Right cardiac atrium (tissue), 5 donors: Measurements from ENCODE around the gene ZNF74. TPM values are rescaled to one million over a fixed set of nuclear protein-coding genes. Genes with fewer than 3 reads are reported as not detected.
"Not testable (repeated sequence)": the region's sequence is repeated elsewhere in the genome, so short reads cannot be mapped to it uniquely, and the experiment has no call there.

Experiments
- ATAC-seq, 2 donors: fragments of 200-7000 bp; cut with Tn5 transposase; one replicate each; pipeline versions ENCODE4 v1.8.0 to v1.9.1; 2020; ENCODE audit warnings: moderate library complexity in 2 of 2, mild to moderate bottlenecking in 1 of 2
- DNase-seq, 3 donors: peaks; one replicate each; pipeline ENCODE4 v3.0.0-alpha.2; 2020
- H3K27ac ChIP-seq: one replicate; pipeline ENCODE4 v1.5.1; 2013; ENCODE audit warnings: mild to moderate bottlenecking, low read length, control low read depth, moderate library complexity
- H3K27me3 ChIP-seq: one replicate; pipeline ENCODE4 v1.6.1; 2013; ENCODE audit not compliant: control insufficient read depth, insufficient read depth
- H3K4me1 ChIP-seq: one replicate; pipeline ENCODE4 v1.6.1; 2013; ENCODE audit warnings: low read length; ENCODE audit not compliant: control insufficient read depth, insufficient read depth
- H3K4me3 ChIP-seq: one replicate; pipeline ENCODE4 v1.5.1; 2013; ENCODE audit warnings: low read length, control low read depth
- H3K9me3 ChIP-seq: one replicate; pipeline ENCODE4 v1.6.1; 2013; ENCODE audit warnings: low read length; ENCODE audit not compliant: control insufficient read depth
- whole genome bisulfite sequencing: extraction: QIAGEN DNeasy Blood & Tissue Kit; methylation state at CpG from one replicate; pipeline ENCODE4 v1.1.7; 2013; 5-methylcytosine and 5-hydroxymethylcytosine counted together
- intact Hi-C, 4 donors: fragments of 100-400 bp; cut with DNase I; formaldehyde crosslinking; loops; one replicate each; pipeline versions ENCODE4 v1.11.0 to v1.14.0; 2022 to 2023
- polyA plus RNA-seq: library from polyadenylated mRNA; stranded (reverse); fragments of 200-250 nt; gene quantifications from one replicate; pipeline ENCODE4 v1.2.3, GENCODE V29; 2013
- total RNA-seq, 4 donors: library from RNA; stranded (reverse); fragmentation: NEBNext Ultra II Directional; extraction: Animal tissue kit (Norgen Biotek cat#: 25700); gene quantifications; one replicate each; pipeline ENCODE4 v1.2.1, GENCODE V29; 2021
- donor health status: healthy with polysubstance abuse.
- donor health status: DM: no; HTN: yes; CAD: no.
- donor health status: DM: no; HTN: no; CAD: no.
- donor health status: DM: no; HTN: yes; CAD: no; lungs with severe emphysema.
- donor health status: DM: yes; HTN: yes; CAD: no.

Gene ZNF74
- total and polyA plus RNA-seq, 5 donors, result 3.5 to 6.5 (median 5.7) TPM

DNA sequence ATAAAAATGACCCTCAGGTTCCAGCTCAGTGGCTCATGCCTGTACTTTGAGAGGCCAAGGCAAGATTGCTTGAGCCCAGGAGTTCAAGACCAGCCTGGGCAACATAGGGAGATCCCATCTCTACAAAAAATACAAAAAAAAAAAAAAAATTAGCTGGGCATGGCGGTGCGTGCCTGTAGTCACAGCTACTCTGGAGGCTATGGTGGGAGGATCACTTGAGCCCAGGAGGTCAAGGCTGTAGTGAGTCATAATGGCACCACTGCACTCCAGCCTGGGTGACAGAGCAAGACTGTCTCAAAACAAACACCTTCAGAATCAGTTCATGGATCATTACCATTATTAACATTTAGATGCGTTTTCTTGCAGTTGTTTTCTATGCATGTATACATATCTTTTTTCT lies 15.4 kb downstream of the ZNF74 start:
- 97% methylated on average over 3 of the region's 3 CpGs for WGBS
- H3K27me3 ChIP-seq, H3K4me3 ChIP-seq, DNase-seq, H3K9me3 ChIP-seq, H3K4me1 ChIP-seq, intact Hi-C loops, H3K27ac ChIP-seq, ATAC-seq: not testable (repeated sequence)

DNA sequence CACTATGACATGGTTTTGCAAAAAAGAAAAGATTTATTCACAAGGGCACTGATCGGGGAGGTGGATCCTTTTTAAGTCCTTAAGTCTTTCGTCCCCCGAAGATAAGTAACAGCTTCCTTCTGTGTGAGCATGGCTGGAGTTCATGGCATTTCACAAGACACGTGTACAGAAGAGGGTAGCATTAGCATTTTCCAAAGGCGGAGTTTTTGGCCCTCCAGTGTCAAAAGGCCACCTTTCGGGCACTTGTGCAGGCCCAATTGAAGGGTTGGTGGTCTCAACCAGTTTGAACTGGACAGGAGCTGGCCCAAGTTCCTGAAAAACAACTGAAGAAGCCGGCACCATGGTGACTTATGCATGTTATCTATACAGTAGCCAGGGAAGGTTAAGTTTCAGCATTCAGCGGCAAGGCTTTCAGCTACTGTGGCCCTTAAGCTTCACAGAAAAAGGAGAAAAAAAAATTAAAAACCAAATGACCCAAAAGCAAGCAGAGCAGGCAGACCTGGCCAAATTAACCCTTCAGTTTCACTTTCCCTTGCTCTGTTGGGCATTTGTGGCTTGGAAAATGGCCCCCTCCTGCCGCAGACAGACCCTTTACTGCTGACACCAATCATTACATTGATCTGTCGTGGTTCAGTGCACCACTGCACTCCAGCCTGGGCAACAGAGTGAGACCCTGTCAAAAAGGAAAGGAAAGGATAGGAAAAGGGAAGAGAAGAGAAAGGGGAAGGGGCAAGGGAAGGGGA lies 18.7 kb downstream of the ZNF74 start:
- WGBS, result 65% methylated on average over 10 of the region's 10 CpGs
- Histone ChIP-seq H3K27ac (no peak overlapping the region), H3K4me3 (no peak overlapping the region), H3K4me1 (no peaks in the 10 kb centered on the region), H3K27me3 (no peaks in the 10 kb centered on the region), H3K9me3 (no peaks in the 10 kb centered on the region)
- DNase-seq (no peak), ATAC-seq (no peak)
- intact Hi-C loops, result no loop called here

DNA sequence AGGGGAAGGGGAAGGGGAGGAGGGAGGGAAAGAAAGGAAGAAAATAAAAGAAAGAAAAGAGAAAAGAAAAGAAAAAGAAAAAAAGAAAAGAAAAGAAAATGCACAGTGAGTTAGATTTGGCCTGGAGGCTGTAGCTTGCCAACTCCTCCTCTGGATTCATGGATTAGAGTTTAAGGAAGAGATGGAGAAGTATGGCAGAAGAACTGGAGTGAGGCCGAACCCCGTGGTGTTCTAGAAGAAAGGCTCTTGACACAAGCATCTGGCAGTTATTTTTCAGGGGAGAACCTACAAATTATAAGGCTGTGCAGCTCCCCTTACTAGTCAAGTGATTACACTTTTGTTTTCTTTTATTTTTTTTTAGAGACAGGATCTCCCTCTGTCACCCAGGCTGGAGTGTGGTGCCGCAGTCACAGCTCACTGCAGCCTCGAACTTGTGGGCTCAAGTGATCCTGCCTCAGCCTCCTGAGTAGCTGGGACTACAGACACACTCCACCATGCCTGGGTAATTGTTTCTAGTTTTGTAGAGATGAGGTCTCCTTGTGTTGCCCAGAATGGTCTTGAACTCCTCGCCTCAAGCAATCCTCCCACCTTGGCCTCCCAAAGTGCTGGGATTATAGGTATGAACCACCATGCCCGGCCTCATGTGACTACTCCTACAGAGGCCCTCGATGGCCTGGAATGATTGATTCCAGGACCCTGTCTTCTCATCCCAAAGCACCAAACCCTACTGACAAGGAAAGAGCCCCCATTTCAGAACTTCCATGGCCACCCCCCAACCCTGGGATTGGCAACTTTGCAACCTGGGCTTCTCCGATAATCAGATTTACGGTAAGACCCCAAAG lies 19.5 kb downstream of the ZNF74 start:
- no peaks in the 10 kb centered on the region for H3K4me1 ChIP-seq
- no peak for ATAC-seq
- no peak for DNase-seq
- intact Hi-C loops, result no loop called here
- WGBS, result 92% methylated on average over 9 of the region's 9 CpGs
- no peaks in the 10 kb centered on the region for H3K27me3 ChIP-seq
- no peak overlapping the region for H3K4me3 ChIP-seq
- no peaks in the 10 kb centered on the region for H3K9me3 ChIP-seq
- H3K27ac ChIP-seq, result no peak overlapping the region

DNA sequence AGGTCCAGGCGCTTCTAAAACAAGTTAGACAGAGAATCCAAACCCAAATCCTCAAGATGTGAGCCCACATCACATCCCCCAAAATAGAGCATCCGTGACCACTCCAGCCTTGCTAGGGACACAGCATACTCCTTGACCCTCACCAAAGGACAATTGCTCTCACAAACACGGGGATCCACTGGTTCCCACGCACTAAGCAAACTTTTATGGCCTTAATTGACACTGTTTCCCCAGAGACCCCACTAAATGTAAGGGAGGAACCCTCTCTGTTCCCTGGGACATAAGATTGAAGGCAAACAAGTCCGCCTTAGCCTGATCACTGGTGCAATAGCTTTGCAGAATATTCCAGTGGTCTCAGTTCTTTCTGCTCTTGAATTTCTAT lies 20.1 kb downstream of the ZNF74 start:
- no peaks in the 10 kb centered on the region for H3K27me3 ChIP-seq
- H3K27ac ChIP-seq, result no peak overlapping the region
- H3K4me1 ChIP-seq, result no peaks in the 10 kb centered on the region
- 87% methylated on average over 5 of the region's 5 CpGs for WGBS
- intact Hi-C loops, result no loop called here
- ATAC-seq, result no peak
- no peaks in the 10 kb centered on the region for H3K9me3 ChIP-seq
- no peak overlapping the region for H3K4me3 ChIP-seq
- no peak for DNase-seq

DNA sequence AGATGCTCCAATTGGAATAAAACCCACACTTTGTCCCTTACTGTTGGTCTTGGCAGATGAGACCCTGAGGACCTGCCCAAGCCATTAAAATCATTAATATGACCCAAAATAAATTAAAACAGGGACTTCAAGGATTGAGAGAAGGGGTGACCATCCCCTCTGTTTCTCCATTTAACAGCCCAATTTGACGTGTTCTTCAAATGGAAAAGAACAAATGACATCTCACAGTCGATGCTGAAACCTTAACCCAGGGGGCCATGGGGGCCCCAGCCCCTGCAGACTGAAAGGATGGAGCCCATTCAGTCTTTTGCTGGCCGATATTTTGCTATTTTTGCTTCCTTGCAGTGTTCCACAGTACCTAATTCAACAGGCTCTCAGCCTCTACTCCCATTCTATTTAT lies 20.5 kb downstream of the ZNF74 start:
- Histone ChIP-seq H3K4me1 (no peaks in the 10 kb centered on the region), H3K9me3 (no peaks in the 10 kb centered on the region), H3K27ac (no peak overlapping the region), H3K27me3 (no peaks in the 10 kb centered on the region), H3K4me3 (no peak overlapping the region)
- 65% methylated on average over 3 of the region's 3 CpGs for WGBS
- DNase-seq, result no peak
- no peak for ATAC-seq
- intact Hi-C loops, result no loop called here

DNA sequence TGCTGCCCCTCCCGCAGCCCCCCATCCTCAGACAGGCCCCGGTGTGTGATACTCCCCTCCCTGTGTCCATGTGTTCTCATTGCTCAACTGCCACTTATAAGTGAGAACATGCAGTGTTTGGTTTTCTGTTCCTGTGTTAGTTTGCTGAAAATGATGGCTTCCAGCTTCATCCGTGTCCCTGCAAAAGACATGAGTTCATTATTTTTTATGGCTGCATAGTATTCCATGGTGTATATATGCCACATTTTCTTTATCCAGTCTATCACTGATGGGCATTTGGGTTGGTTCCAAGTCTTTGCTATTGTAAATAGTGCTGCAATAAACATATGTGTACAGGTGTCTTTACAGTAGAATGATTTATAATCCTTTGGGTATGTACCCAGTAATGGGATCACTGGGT lies 21.3 kb downstream of the ZNF74 start:
- intact Hi-C loops, H3K4me3 ChIP-seq, DNase-seq, ATAC-seq, H3K27me3 ChIP-seq, H3K9me3 ChIP-seq, H3K27ac ChIP-seq, H3K4me1 ChIP-seq: not testable (repeated sequence)
- whole genome bisulfite sequencing, result 90% methylated on average over 3 of the region's 3 CpGs

DNA sequence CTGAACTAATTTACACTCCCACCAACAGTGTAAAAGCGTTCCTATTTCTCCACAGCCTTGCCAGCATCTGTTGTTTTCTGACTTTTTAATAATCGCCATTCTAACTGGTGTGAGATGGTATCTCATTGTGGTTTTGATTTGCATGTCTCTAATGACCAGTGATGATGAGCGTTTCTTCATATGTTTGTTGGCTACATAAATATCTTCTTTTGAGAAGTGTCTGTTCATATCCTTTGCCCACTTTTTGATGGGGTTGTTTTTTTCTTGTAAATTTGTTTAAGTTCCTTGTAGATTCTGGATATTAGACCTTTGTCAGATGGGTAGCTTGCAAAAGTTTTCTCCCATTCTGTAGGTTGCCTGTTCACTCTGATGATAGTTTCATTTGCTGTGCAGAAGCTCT lies 21.7 kb downstream of the ZNF74 start:
- H3K27ac ChIP-seq, H3K9me3 ChIP-seq, H3K4me3 ChIP-seq, H3K4me1 ChIP-seq, intact Hi-C loops, DNase-seq, ATAC-seq, H3K27me3 ChIP-seq: not testable (repeated sequence)
- WGBS, result 85% methylated on average over 3 of the region's 3 CpGs

DNA sequence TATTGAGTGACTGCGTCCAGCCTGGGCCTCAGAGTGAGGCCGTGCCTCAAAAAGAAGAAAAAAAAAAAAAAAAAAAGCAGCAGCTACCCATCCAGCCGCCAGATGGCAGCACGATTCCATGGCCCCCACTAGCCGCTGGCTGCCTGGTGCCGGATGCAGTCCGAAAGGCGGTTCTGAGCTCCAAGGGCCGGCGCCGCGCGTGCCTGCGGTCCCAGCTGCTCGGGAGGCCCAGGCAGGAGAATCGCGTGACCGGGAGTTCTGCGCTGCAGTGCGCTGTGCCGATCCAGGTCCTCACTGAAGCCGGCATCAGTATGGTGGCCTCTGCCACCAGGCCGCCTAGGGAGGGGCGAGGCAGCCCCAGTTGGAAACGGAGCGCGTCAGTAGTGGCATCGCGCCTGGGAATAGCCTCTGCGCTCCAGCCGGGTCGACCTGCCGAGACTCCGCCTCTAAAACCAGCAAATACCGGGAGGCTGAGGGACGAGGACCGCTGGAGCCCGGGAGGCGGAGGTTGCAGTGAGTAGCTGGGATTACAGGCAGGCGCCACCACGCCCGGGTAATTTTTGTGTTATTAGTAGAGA lies 24.3 kb downstream of the ZNF74 start:
- intact Hi-C loops, result loop anchor here in 2 of 4 donors (1.0 to 2.0 kb wide), 2 partner anchors 37 to 38 kb away; no protein-coding TSS in a partner anchor

DNA sequence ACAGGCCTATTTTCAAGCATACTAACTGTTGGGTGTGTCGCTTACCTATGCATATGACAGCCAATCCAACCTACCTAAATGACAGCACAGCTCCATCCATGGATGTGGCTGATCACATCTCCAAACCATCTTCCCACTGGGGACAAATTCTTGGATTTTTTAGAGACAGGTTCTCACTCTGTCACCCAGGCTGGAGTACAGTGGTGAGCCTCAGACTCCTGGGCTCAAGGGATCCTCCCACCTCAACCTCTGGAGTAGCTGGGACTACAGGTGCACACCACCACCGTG lies 25.7 kb downstream of the ZNF74 start:
- intact Hi-C loops, result loop anchor here in 1 of 4 donors (2.0 kb wide), 1 partner anchor 35 kb away; no protein-coding TSS in a partner anchor
- peaks cover 7% of the 10 kb centered on the region for H3K4me1 ChIP-seq
- H3K27ac ChIP-seq, result no peak overlapping the region
- DNase-seq (no peak), ATAC-seq (no peak)
- WGBS, result 90% methylated on average over 2 of the region's 2 CpGs
- H3K9me3 ChIP-seq, result no peaks in the 10 kb centered on the region
- H3K4me3 ChIP-seq, result no peak overlapping the region
- no peaks in the 10 kb centered on the region for H3K27me3 ChIP-seq

More for the DNA sequence above, 24.3 kb downstream of the ZNF74 start:
- no peaks in the 10 kb centered on the region for H3K9me3 ChIP-seq
- ATAC-seq (peak; percentile 94 to 95), DNase-seq (peak; percentile 86 to 94 (median 94))
- H3K4me3 ChIP-seq, result no peak overlapping the region
- no peak overlapping the region for H3K27ac ChIP-seq
- WGBS, result 13% methylated on average over 42 of the region's 42 CpGs
- peaks cover 2% of the 10 kb centered on the region for H3K4me1 ChIP-seq
- no peaks in the 10 kb centered on the region for H3K27me3 ChIP-seq

DNA sequence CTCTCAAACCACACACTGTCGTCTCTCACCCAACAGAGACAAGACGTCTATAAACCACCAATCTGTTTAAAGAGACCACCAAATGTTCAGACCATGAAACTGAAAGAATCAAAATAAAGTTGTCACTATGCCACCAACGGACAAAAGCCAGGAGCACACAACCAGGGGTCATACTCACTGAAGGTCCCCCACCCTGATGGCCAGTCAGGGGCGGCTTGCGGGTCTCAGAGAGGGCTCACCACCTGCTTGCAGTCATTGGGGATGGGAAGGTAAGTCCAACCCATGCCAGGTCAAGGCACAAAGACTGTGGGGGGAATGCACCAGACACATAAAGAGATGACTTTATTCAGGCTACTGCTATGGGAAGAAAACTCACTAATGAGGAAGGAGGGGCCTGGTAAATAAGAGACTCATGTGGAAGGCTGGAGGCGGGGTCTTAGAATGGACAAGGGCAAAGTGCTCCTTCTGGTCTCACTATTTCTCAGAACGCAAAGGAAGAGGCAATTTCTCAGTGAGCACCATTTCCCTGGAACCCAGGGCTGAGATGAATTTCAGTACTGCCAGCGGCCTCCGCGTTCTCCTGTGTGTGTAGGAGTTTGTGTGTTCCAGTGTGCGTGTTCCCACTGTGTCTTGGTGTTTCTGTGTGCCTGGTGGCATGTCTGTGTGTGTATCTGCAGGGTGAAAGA lies 26.3 kb downstream of the ZNF74 start:
- intact Hi-C loops, result loop anchor here in 2 of 4 donors (2.0 to 5.0 kb wide), 2 partner anchors 37 kb away; no protein-coding TSS in a partner anchor

More for the DNA sequence above, 26.3 kb downstream of the ZNF74 start:
- Histone ChIP-seq H3K27me3 (no peaks in the 10 kb centered on the region), H3K4me3 (no peak overlapping the region), H3K27ac (no peak overlapping the region), H3K4me1 (peaks cover 7% of the 10 kb centered on the region), H3K9me3 (no peaks in the 10 kb centered on the region)
- 95% methylated on average over 11 of the region's 11 CpGs for WGBS
- ATAC-seq, result no peak
- no peak for DNase-seq
